Measurements from ENCODE around the gene CCR5.
"Not testable (repeated sequence)": the region's sequence is repeated elsewhere in the genome, so short reads cannot be mapped to it uniquely, and the experiment has no call there.

Gene CCR5

DNA sequence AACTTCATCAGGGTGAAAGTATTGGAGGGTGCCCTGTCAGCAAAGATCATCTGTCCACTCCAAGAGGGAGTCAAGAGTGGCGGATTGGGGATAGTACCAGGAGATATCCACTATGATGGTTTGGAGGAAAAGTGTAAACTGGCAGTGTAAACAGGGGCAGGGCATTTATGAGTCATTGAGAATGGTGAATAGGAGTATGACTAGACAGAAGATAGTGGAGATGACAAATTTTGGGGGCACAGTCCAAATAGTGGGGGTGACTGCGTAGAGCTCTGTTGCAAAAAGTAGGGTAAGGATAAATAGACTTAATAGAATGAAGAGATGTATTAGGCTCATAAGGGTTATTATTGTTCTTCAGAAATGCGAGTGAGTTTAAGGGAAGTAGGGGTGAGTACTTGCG lies 18.1 kb downstream of the CCR5 start:
- DNase-seq, result not testable (repeated sequence)

- no peak for DNase-seq
Measured at GRCh38 chr3:46389306-46389705, 18.6 kb downstream of the CCR5 start.

- not testable (repeated sequence) for DNase-seq
Measured at GRCh38 chr3:46391526-46391925, 20.8 kb downstream of the CCR5 start.

DNA sequence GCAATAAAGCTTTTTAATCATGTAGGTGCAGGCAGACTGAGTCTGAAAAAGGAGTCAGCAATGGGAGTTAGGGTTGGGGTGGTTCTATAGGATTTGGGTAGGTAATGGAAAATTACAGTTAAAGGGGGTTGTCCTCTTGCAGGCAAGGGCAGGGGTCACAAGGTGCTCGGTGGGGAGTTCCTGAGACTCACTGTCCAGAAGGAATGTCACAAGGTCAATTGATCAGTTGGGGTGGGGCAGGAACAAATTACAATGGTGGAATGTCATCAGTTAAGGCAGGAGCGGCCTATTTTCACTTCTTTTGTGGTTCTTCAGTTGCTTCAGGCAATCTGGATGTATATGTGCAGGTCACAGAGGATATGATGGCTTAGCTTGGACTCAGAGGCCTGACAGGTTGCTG lies 22.3 kb downstream of the CCR5 start:
- DNase-seq, result no peak

- no peak for DNase-seq
Measured at GRCh38 chr3:46393554-46394434, 23.0 kb downstream of the CCR5 start.

DNA sequence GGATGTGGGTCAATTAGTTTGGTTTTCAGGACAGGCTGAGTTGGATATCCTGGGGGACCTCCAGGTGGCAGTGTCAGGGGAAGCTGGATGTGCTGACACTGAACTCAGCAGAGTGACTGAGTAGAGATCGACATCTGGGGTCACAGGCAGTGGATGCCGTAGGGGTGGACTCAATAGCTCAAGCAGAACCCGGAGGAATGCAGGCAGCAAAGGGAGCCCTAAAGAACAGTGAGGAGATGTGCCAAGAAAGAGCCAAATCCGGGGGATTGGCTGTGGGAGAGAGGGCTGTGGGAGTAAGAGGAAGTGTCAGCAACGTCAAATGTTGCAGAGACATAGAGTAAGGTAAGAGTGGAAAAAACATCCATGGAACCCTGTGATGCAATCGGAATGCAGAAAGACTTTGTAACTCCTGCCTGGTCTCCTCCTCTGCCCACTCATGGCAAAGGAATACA lies 24.5 kb downstream of the CCR5 start:
- no peak for DNase-seq

DNA sequence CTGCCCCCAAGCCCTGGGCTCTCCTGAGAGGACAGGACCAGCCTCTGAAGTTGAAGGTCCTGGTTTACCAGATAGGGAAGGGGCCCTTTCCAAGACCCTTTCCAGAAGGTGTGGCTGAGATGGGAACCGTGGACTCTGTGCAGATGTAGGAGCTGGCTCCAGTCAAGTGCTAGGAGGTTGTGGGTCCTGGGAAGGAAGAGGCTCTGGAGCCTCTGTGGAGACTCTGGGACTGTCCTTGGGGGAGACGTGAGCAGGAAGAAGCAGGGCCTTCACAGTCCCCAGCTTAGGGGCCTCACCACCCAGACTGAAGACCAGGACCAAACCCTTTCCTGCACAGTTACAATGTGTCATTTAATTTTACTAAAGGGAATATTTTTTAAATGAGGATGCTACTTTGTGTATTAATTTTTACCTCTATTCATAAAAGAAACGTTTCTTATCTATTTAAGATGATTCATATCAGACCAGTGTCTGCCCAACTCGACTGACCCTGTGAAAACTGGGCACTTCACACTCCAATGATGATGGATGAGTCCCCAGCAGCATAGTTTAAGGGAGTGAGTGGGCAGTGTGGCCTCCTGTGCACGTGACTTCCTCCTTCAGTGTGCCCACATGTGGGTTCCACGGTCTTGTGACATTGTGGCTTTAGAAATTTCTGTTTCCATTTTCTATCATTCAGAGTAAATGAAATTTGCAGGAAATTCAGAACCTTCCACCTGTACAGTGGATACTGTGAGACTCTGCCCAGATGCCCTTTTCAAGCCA lies 25.2 kb downstream of the CCR5 start:
- DNase-seq, result no peak

GRCh38 chr3:46397111-46397510 lies 26.4 kb downstream of the CCR5 start:
- no peak for DNase-seq

- no peak for DNase-seq
Measured at GRCh38 chr3:46398186-46398955, 27.6 kb downstream of the CCR5 start.

DNA sequence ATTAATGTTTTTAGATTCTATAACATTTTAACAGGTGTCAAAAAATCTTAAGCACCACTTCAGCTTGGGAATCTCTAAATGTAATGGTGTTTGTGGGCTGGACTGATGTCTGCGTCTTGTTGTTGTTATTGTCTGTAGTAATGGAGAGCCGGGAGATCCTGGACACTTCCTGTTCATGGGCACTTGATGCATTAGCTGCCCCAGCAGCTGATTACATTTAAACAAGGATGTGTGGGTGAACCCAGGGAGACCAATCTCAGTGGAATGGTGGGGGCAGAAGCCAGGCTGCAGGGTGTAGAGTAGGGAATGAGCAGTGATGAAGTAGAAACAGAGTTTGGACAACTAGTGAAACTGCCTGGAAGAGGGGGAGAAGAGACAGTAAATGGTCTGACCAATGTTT lies 28.4 kb downstream of the CCR5 start:
- DNase-seq, result no peak

DNA sequence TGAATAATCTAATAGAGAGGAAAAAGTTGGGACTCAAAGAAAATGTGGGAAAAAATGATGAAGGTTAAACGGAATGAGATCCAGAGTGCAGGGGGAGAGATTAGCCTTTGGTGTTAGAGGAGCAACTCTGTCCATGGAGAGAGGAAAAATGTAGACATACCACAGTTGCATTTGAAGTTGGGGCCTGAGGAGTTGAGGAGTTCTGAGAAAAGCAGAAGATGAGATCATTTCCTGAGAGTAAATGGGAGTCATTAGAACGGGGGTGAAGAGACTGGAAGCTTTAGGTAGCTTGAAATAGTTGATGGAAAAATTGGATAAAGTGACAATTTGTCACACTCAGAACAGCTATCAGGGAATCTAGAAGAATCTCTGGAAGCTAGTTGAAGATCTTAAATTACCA lies 28.8 kb downstream of the CCR5 start:
- no peak for DNase-seq

DNA sequence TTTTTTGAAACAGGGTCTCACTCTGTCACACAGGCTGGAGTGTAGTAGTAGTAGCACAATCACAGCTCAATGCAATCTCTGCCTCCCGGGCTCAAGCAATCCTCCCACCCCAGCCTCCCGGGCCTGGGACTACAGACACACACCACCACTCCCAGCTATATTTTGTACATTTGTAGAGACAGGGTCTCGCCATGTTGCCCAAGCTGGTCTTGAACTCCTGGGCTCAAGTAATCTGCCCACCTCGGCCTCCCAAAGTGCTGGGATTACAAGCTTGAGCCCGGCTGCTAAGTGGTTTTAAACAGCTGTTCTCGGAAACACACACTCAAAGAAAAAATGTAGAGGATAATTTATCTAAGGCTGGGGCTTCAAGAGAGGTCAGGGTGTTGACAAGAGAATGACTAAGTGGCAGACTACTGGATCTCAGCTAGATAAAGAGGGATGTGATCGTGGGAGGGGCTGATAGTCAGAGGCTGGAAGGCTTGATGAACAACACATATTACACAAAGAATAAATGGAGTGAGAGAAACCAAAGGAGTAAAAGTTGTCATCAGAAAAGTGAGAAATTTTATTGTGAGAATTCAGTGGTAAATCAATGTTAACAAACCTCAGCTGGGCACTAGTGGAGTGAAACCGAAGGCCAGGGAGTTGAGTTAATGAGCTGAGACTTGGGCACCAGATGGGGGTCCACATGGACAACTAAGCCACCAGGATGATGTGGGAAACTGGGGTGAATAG lies 29.4 kb downstream of the CCR5 start:
- DNase-seq, result no peak

GRCh38 chr3:46400846-46401245 lies 30.1 kb downstream of the CCR5 start:
- no peak for DNase-seq

- no peak for DNase-seq
Measured at GRCh38 chr3:46401579-46401978, 30.8 kb downstream of the CCR5 start.

- not testable (repeated sequence) for DNase-seq
Measured at GRCh38 chr3:46402902-46403301, 32.2 kb downstream of the CCR5 start.

GRCh38 chr3:46405301-46406019 lies 34.7 kb downstream of the CCR5 start:
- DNase-seq, result no peak

DNA sequence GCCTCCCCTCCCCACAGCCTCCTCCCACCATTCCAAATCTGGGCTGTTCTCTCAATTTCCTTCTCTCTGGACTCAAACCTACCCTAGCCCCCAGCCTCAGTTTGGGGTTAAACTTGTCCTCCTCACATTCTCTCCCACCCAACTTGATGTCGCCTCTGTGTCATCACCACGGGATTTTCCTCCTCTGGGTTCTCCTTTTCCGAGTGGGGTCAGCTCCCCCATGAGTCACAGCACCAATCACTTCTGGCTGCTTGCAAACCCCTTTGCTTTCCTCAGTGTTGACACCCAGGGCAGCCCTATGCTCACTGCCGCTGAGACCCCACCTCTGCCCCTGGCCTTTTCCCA lies 35.7 kb downstream of the CCR5 start:
- DNase-seq, result no peak

DNA sequence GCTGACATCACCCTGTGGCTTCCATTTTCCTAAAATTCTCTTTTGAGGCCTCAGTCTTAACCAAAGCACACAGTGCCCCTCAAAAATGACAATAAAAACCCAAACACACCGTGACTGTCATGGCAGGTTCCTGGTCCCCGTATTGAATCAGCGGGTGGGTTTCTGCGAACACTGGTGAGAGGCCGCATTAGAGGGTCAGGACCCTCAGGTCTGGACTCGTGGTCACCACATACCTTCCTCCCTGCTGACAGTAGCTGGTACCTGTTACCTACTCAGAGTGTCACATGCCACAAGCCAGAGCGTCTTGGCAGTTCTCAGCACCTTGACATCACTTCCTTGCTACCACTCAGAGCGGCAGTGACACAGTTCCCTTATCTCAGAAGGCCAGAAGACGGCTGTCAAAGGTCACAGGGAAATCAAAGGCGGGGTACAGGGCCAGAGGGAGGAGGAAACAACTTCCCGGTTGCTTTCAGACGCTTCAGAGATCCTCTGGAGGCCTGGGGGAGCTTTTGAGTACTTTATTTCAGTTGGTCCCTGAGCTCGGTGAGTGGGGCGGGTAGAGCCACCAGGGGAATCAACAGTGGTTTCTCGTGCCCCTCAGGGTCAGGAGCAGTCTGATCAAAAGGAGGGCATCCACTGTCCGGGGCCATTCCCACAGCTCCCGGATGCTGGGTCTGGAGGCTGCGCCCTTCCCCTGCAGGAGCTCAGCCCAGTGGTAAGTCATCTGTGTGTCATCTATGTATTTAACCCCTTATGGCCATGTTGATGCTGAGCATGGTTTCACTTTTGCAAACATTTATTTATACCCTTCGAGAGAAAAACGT lies 36.3 kb downstream of the CCR5 start, which contains the start of the genes CCR5AS and CCRL2:
Gene CCR5AS (minus strand): TSS at position 279 of the 824 bp plus-strand sequence.
Gene CCRL2 (plus strand): TSS at position 472 of the 824 bp plus-strand sequence. CDS start 821 bp downstream, outside the sequence.
- DNase-seq, result peak; percentile 13 to 16

- no peak for DNase-seq
Measured at GRCh38 chr3:46407970-46408369, 37.2 kb downstream of the CCR5 start.

GRCh38 chr3:46408853-46409252 lies 38.1 kb downstream of the CCR5 start:
- DNase-seq, result no peak
